Measurements from ENCODE around the gene DEK. TPM values are rescaled to one million over a fixed set of nuclear protein-coding genes. Genes with fewer than 3 reads are reported as not detected.

DEK gene
- total and polyA plus RNA-seq, 2 of the 13 experiments (the other 11 are each of a cell fraction or from before 2014, with no cell fraction given): 53.2 to 276 TPM

DNA sequence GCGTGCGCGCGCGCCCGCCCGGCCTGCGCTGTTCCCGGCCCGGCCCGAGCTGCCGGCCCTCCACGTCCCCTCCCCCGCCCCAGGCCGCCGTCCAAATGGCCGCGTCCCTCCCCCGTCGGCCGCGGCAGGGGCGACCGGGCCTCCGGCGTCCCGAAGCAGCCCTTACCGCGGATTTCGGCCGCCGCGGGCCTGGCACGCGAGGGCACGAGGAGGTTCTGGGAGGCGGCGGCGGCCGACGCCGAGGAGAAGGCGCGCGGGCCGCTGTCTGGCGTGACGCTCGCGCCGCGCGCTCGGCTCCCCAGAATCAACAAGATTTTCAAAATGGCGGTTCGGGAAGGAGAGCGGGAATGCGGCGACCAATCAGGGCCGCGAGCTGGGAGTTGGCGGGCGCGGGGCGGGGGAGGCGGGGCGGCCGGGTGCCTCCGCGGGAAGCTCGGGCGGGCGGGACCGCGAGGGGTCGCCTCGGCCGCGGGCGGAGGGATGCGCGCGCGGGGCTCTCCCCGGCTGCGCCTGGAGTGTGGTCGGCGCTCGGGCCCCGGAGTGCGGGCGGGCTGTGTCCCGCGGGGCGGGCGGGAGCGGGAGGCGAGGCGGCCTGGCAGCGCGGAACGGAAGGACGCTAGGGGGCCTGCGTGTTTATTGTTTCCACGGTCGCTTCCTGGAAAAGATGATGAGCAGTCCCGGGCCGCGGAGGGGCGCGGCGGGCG lies at the start of gene DEK (continued):
- no peak for TF ChIP-seq KLF9 (CRISPR knock-in tag; IDR thresholded peaks at IDR 0.05; ENCODE audit: low read depth)
- TF ChIP-seq TEAD2 (CRISPR knock-in tag; IDR thresholded peaks at IDR 0.05): no peak
- TF ChIP-seq TCF12 (IDR thresholded peaks at IDR 0.05): no peak
- TF ChIP-seq TCF12 (CRISPR knock-in tag; IDR thresholded peaks at IDR 0.05): peak; percentile 70; the same call in 1 of the 2 replicates
- TF ChIP-seq, protein P1, sequence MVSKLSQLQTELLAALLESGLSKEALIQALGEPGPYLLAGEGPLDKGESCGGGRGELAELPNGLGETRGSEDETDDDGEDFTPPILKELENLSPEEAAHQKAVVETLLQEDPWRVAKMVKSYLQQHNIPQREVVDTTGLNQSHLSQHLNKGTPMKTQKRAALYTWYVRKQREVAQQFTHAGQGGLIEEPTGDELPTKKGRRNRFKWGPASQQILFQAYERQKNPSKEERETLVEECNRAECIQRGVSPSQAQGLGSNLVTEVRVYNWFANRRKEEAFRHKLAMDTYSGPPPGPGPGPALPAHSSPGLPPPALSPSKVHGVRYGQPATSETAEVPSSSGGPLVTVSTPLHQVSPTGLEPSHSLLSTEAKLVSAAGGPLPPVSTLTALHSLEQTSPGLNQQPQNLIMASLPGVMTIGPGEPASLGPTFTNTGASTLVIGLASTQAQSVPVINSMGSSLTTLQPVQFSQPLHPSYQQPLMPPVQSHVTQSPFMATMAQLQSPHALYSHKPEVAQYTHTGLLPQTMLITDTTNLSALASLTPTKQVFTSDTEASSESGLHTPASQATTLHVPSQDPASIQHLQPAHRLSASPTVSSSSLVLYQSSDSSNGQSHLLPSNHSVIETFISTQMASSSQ (IDR thresholded peaks at IDR 0.05; ENCODE audit: low read depth): no peak
- TF ChIP-seq, protein P1 (CRISPR knock-in tag; IDR thresholded peaks at IDR 0.05; ENCODE audit: borderline replicate concordance): no peak
- peak; percentile 98 for TF ChIP-seq TFDP1 (CRISPR knock-in tag; IDR thresholded peaks at IDR 0.05; ENCODE audit: borderline replicate concordance)
- TF ChIP-seq ZSCAN29 (CRISPR knock-in tag; conservative IDR thresholded peaks at IDR 0.05): no peak
- TF ChIP-seq, protein P2, sequence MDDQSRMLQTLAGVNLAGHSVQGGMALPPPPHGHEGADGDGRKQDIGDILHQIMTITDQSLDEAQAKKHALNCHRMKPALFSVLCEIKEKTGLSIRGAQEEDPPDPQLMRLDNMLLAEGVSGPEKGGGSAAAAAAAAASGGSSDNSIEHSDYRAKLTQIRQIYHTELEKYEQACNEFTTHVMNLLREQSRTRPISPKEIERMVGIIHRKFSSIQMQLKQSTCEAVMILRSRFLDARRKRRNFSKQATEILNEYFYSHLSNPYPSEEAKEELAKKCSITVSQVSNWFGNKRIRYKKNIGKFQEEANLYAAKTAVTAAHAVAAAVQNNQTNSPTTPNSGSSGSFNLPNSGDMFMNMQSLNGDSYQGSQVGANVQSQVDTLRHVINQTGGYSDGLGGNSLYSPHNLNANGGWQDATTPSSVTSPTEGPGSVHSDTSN (CRISPR knock-in tag; IDR thresholded peaks at IDR 0.05; ENCODE audit: borderline replicate concordance): no peak
- peak; percentile 7; the same call in 1 of the 2 replicates for TF ChIP-seq ARNTL (CRISPR knock-in tag; IDR thresholded peaks at IDR 0.05)
- no peak for TF ChIP-seq HMG20A (CRISPR knock-in tag; IDR thresholded peaks at IDR 0.05; ENCODE audit: borderline replicate concordance)
- TF ChIP-seq ZMAT5 (CRISPR knock-in tag; IDR thresholded peaks at IDR 0.05; ENCODE audit: borderline replicate concordance, low read depth): no peak
- TF ChIP-seq POLR2AphosphoS2 (IDR thresholded peaks at IDR 0.05; ENCODE audit: low read depth, low read length): no peak
- no peak; the same call in 1 of the 2 replicates for TF ChIP-seq REL (CRISPR knock-in tag; conservative IDR thresholded peaks at IDR 0.05)
- TF ChIP-seq, protein P3, sequence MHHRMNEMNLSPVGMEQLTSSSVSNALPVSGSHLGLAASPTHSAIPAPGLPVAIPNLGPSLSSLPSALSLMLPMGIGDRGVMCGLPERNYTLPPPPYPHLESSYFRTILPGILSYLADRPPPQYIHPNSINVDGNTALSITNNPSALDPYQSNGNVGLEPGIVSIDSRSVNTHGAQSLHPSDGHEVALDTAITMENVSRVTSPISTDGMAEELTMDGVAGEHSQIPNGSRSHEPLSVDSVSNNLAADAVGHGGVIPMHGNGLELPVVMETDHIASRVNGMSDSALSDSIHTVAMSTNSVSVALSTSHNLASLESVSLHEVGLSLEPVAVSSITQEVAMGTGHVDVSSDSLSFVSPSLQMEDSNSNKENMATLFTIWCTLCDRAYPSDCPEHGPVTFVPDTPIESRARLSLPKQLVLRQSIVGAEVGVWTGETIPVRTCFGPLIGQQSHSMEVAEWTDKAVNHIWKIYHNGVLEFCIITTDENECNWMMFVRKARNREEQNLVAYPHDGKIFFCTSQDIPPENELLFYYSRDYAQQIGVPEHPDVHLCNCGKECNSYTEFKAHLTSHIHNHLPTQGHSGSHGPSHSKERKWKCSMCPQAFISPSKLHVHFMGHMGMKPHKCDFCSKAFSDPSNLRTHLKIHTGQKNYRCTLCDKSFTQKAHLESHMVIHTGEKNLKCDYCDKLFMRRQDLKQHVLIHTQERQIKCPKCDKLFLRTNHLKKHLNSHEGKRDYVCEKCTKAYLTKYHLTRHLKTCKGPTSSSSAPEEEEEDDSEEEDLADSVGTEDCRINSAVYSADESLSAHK (CRISPR knock-in tag; IDR thresholded peaks at IDR 0.05; ENCODE audit: borderline replicate concordance): no peak
- peak; percentile 96 for TF ChIP-seq RBFOX2 (IDR thresholded peaks at IDR 0.05; ENCODE audit: low read depth, low read length)
- TF ChIP-seq RCOR2 (CRISPR knock-in tag; IDR thresholded peaks at IDR 0.05): no peak
- TF ChIP-seq ARID3A (IDR thresholded peaks at IDR 0.05; ENCODE audit: low read depth, low read length): no peak
- no peak for TF ChIP-seq AHR (CRISPR knock-in tag; IDR thresholded peaks at IDR 0.05)
